K562 (cell line): Measurements from ENCODE around the gene ZBTB9. TPM values are rescaled to one million over a fixed set of nuclear protein-coding genes. Genes with fewer than 3 reads are reported as not detected.

ENCODE experiments used
- BCLAF1 ChIP-seq, 2 experiments: fragments of 450-650 bp in 1 of 2; IDR thresholded peaks; 2 replicates each; pipeline ENCODE4 v1.6.1; 2011 to 2017; ENCODE audit warnings: low read depth in 2 of 2, antibody characterized with exemption in 1 of 2, borderline replicate concordance in 1 of 2, low read length in 1 of 2, mild to moderate bottlenecking in 1 of 2, mixed read lengths in 1 of 2; ENCODE audit not compliant: control insufficient read depth in 1 of 2
- CXXC5 ChIP-seq: fragments of 250-450 bp; sonication (Bioruptor Pico); IDR thresholded peaks from 2 replicates; pipeline ENCODE4 v1.8.0; 2022; ENCODE audit warnings: inconsistent platforms, mild to moderate bottlenecking, moderate library complexity
- FOXM1 ChIP-seq, 2 experiments: fragments of 450-650 bp in 1 of 2; sonication (generic) in 1 of 2; formaldehyde crosslinking in 1 of 2; IDR thresholded peaks; 2 replicates each; pipeline versions ENCODE4 v1.6.1 to v1.9.0; 2017 to 2022; ENCODE audit warnings: low read depth in 2 of 2, mild to moderate bottlenecking in 2 of 2, missing genetic modification reagents in 1 of 2, moderate library complexity in 1 of 2
- HSF4 ChIP-seq: fragments of 250-450 bp; sonication (Bioruptor Pico); IDR thresholded peaks from 2 replicates; pipeline ENCODE4 v2.1.2; 2022; ENCODE audit warnings: mild to moderate bottlenecking, moderate library complexity, borderline replicate concordance
- RREB1 ChIP-seq: fragments of 250-450 bp; sonication (Bioruptor Pico); IDR thresholded peaks from 2 replicates; pipeline ENCODE4 v1.4.0; 2020
- SMAD1 ChIP-seq: fragments of 150-350 bp; IDR thresholded peaks from 2 replicates; pipeline ENCODE4 v1.6.1; 2014; ENCODE audit warnings: low read length, low read depth; ENCODE audit not compliant: partially characterized antibody
- TBL1XR1 ChIP-seq, 2 experiments: IDR thresholded peaks; 2 replicates each; pipeline ENCODE4 v1.6.1; 2012; ENCODE audit warnings: improper control_type of control experiment in 2 of 2, low read length in 2 of 2, mild to moderate bottlenecking in 1 of 2
- TBP ChIP-seq: optimal IDR thresholded peaks from 2 replicates; pipeline ENCODE3; 2011; ENCODE audit warnings: low read depth, low read length, improper control_type of control experiment
- YBX1 ChIP-seq: fragments of 450-650 bp; IDR thresholded peaks from 2 replicates; pipeline ENCODE4 v1.7.1; 2016; ENCODE audit warnings: mild to moderate bottlenecking
- ZBTB11 ChIP-seq, 3 experiments: fragments of 200-800 bp in 1 of 3; fragments of 250-450 bp in 1 of 3; fragments of 450-650 bp in 1 of 3; sonication (Bioruptor Pico) in 1 of 3; sonication (Bioruptor generic) in 1 of 3; formaldehyde crosslinking in 1 of 3; IDR thresholded peaks; 2 replicates each; pipeline versions ENCODE4 v1.6.1 to v1.8.0; 2016 to 2022; ENCODE audit warnings: mild to moderate bottlenecking in 2 of 3, missing genetic modification characterization in 2 of 3, missing compliant biosample characterization in 1 of 3, moderate library complexity in 1 of 3
- ZKSCAN3 ChIP-seq: fragments of 250-450 bp; sonication (Bioruptor Pico); IDR thresholded peaks from 2 replicates; pipeline ENCODE4 v1.4.0; 2020
- polyA plus RNA-seq, 8 experiments: library from polyadenylated mRNA; depleted of rRNA in 4 of 8; stranded (reverse) in 5 of 8; unstranded in 3 of 8; fragments of >200 nt; fragmentation: Nextera tagmentation in 2 of 8; fragmentation: Illumina TruSeq in 1 of 8; extraction: Ambion mirVana in 2 of 8; extraction: Trizol in 1 of 8; gene quantifications; 2 replicates each; pipeline versions ENCODE4 v1.2.1 to v1.2.3, GENCODE V29; 2011 to 2014; ENCODE audit warnings: inconsistent platforms in 1 of 8, missing spikeins in 1 of 8
- total RNA-seq, 7 experiments: library from RNA; depleted of rRNA in 6 of 7; stranded (reverse); fragments of >200 nt in 6 of 7; fragmentation: Illumina TruSeq in 2 of 7; extraction: Trizol in 2 of 7; gene quantifications; 2 replicates each; pipeline versions ENCODE4 v1.2.1 to v1.2.3, GENCODE V29; 2011 to 2021; ENCODE audit warnings: low replicate concordance in 1 of 7

The ZBTB9 gene
- total and polyA plus RNA-seq, 9 of the 15 experiments (the other 6 are each of a cell fraction or from before 2014, with no cell fraction given) = 1.9 to 19.5 (median 10.4) TPM

GRCh38 chr6:33410050-33410710, 44.2 kb upstream of the ZBTB9 start (continued):
- TF ChIP-seq HSF4 = no peak
- peak; percentile 86 for TF ChIP-seq SMAD1
- no peak for TF ChIP-seq YBX1
- TF ChIP-seq TBL1XR1 (IDR thresholded peaks at IDR 0.05; ENCODE audit: low read length in 2 of 2) = peak in 1 of 2 experiments; percentile 54; a peak in 3 of 4 replicates
- 0 out of 2 replicates have a peak, but pooled peaks have one; percentile 53 for TF ChIP-seq RREB1 (CRISPR knock-in tag)
- TF ChIP-seq CXXC5 (CRISPR knock-in tag) = peak; percentile 99
- TF ChIP-seq ZBTB11 (CRISPR knock-in tag; IDR thresholded peaks at IDR 0.05) = peak in 2 of 3 experiments; percentile 54 to 95; a peak in 2 of 6 replicates
- TF ChIP-seq TBP = peak; percentile 76
- TF ChIP-seq ZKSCAN3 (CRISPR knock-in tag) = no peak
- 0 out of 4 replicates have a peak, but pooled peaks of 1 of the 2 experiments have one; percentile 67 for TF ChIP-seq BCLAF1 (IDR thresholded peaks at IDR 0.05; ENCODE audit: borderline replicate concordance in 1 of 2, control insufficient read depth in 1 of 2, low read depth in 2 of 2, low read length in 1 of 2)
- TF ChIP-seq FOXM1 (IDR thresholded peaks at IDR 0.05; ENCODE audit: low read depth) = peak; percentile 58
- TF ChIP-seq FOXM1 (CRISPR knock-in tag; IDR thresholded peaks at IDR 0.05; ENCODE audit: low read depth) = peak; percentile 93; the same call in 1 of the 2 replicates
